EL (cell line): ENCODE data around the gene HLCS.

ENCODE experiments used
- DNase-seq: peaks from one replicate; pipeline ENCODE4 v3.0.0-alpha.2; 2016

Gene HLCS

GRCh38 chr21:36713746-36714145, 252.7 kb downstream of the HLCS start:
- no peak for DNase-seq

DNA sequence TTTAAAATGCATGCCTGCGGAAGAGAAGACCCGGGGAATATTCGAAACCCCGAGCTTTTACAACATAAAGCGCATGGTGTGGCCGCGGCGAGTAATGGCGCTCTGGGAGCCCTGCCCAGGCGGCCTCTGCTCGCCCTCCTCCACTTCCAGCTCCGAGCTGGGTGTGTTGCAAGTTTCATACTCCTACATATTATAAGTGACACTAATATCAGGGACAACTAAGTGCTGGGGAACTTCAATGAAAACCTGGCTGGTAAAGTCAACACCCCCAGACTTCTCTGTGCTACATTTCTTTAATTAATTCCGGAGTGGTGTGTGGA, 255.8 kb downstream of the HLCS start:
- DNase-seq, result no peak

- no peak for DNase-seq
These were observed 256.4 kb downstream of the HLCS start for GRCh38 chr21:36709868-36710728.

- no peak for DNase-seq
These were observed 257.2 kb downstream of the HLCS start for GRCh38 chr21:36709030-36709867.

DNA sequence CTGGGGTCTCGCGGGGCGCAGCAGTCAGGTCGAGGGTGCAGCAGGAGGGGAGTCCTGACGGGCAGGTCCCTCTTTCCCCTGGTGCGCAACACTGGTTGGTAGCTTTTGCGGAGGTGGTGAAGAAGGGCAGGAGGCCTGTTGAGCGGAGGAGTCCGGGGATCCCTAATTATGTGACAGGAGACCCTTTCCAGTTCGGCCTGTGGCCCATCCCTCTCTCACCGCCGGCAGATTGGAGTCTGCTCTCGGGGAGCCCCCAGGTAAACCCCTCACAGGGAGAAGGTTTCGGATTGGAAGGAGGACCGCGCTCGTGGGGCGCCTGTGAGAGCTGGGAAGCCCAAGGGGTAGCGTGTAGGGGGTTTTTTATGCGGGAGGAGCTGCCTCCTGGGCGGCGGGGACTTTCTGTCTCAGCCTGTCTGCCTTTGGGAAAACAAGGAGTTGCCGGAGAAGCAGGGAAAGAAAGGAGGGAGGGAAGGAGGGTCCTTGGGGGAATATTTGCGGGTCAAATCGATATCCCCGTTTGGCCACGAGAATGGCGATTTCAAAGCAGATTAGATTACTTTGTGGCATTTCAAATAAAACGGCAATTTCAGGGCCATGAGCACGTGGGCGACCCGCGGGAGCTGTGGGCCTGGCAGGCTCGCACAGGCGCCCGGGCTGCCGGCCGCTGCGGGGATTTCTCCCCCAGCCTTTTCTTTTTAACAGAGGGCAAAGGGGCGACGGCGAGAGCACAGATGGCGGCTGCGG, 258.0 kb downstream of the HLCS start:
- DNase-seq, result no peak

- no peak for DNase-seq
These were observed 258.6 kb downstream of the HLCS start for GRCh38 chr21:36707763-36708285.

- no peak for DNase-seq
These were observed 259.3 kb downstream of the HLCS start for GRCh38 chr21:36706951-36707762.

GRCh38 chr21:36706482-36706852, 260.0 kb downstream of the HLCS start:
- DNase-seq, result no peak

GRCh38 chr21:36705679-36706481, 260.6 kb downstream of the HLCS start:
- DNase-seq, result no peak

GRCh38 chr21:36704958-36705678, 261.4 kb downstream of the HLCS start:
- no peak for DNase-seq

DNA sequence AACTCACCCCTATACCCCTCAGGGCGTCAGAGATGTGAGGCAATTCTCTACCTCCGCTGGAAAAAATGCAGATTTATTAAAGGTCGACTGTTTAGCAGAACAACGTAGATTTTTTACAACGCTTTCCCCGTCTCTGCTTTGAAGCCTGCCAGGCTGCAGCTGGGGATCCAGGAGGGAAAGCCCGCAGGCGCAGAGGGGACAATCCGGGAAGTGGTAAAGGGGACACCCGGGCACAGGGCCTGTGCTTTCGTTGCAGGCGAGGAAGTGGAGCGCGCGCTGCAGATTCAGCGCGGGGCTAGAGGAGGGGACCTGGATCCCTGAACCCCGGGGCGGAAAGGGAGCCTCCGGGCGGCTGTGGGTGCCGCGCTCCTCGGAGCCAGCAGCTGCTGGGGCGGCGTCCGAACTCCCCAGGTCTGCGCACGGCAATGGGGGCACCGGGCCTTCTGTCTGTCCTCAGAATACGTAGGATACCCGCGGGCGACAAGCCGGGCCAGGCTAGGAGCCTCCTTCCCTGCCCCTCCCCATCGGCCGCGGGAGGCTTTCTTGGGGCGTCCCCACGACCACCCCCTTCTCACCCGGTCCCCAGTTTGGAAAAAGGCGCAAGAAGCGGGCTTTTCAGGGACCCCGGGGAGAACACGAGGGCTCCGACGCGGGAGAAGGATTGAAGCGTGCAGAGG, 262.1 kb downstream of the HLCS start:
- DNase-seq, result no peak

DNA sequence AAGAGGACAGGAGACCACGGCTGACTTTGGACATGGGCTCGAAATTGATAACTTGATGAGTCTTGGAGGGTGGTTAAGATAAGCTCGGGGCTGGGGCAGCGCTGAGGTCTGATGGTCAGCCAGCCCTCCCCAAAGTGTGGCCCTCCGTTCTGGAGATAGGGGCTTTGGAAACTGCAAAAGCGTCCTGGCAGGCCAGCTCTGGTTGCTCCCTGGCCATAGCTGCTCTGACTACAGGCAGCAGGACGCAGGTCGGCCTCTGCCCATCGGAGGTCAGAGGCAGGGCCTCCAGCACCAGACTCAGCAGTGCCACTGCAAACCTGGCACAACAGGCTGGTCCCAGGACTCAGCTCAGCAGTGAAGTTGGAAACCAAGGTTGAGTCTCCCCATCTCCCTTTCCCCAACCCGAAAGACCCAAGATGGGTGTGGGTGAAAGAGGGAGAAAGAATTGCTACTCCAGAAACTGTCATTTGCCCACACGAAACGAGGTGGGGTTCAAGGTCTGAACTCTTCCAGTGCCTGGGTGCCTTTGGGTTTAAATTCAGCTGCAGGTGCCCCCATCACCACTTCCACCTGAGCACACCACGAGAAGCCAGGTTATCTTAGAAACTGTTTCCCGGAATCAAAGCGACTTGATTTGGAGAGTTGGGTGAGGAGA, 262.7 kb downstream of the HLCS start:
- no peak for DNase-seq

DNA sequence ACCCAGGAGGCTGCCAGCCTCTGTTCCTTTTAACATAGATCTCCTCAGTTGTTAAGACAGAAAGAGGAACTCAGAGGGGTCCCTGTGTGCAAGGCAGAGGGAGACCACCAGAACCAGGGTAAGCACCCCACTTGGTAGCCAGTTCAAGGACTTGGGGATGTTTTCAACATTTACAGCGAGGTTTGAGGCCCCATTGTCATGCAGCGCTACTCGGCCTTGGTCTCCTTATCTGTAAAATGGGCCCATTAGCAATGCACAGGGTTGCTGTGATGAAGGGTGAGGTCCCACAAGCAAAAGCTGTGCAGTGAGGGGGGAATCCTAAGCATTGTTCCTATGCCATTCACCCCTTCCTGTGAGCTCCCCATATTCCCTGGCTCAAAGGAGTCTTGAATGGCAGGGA, 263.3 kb downstream of the HLCS start:
- no peak for DNase-seq

DNA sequence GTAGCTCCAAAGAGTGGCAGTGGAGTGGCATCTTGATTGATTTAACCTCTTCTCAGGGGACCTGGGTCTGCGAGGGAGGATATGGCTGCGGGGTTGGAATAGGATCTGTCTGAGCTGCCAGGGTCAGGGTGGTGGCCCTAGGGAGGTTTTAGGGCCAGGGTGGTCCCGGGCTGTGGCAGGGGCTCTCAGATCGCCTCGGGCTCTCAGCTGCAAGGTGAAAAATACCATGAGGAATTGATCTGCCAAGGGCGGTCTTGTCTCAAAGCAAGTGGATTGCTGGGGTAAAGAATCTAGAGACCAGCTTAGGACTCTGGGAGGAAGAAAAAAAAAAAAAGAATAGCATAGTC, 263.9 kb downstream of the HLCS start:
- DNase-seq, result no peak

DNA sequence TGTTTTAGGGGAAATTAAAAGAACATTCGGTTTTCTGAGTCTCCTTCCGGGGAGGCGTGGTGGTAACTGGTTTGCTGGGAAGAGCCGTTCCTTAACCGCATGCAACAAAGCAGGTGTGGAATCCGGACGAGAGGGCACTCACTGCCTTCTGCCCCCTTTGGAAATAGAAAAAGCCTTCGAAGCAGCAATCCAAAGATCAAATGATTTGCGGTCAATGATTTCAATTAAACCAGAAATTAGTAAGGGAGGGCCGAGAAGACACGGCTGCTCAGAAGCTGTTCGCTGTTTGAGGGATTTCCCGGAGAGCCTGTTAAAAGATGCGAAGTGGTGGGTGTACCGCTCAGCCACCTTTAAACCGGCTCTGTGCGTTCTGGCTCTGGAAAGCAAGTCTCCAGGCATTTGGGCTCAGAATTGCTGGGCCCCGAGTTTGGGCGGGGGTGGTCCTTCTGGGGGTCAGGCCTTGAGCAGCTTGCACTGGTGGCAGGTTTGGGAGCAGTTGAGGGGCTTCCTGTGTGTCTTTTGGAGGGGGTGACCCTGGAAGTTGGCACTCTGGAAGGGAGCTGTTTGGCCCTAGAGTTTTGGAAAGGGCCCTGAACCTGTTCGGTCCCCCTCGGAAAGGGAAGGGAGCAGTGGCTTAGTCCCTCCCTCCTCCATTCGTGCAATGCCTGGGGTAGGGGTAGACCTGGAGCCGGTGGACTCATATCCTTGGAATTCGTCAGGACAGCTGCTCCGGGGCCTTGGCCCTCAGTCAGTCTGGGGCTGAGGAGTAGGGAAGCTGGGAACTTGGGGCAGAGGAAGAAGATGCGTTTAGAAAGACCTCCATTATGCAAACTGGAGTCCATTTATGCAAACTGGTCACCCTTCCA, 264.5 kb downstream of the HLCS start:
- DNase-seq, result peak; percentile 77

DNA sequence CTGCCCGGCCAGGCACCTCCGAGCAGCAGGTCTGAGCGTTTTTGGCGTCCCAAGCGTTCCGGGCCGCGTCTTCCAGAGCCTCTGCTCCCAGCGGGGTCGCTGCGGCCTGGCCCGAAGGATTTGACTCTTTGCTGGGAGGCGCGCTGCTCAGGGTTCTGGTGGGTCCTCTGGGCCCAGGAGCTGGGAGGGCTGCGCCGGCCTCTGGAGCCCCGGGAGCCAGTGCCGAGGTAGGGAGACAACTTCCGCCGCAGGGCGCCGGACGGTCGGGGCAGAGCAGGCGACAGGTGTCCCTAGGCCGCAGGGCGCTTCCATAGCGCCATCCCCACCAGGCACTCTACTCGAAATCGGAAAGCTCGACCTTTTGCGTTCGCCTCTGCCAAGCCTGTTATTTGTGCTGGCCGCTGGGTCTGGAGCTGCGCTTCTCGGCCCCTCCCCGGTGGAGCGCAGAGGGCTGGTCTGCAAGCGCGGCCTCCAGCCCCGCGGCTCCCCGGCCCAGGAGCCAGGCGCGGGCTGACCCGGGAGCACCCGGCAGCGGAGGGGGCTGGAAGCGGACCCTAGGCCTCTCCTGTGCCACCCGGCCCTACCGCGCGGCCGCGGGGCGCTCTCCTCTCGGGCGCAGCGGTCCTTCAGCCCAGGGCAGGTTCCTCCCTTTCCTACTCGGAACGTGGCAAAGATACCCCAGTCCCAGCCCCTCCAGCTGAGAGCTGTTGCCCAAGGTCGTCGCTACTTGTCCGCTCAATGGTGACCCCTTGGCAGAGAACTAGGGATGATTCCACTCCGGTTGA, 265.3 kb downstream of the HLCS start:
- no peak for DNase-seq
